Measurements from ENCODE around the gene OR6N2.

Gene OR6N2

GRCh38 chr1:158752155-158752712 is 28.8 kb downstream of the OR6N2 start:
- DNase-seq = no peak

DNA sequence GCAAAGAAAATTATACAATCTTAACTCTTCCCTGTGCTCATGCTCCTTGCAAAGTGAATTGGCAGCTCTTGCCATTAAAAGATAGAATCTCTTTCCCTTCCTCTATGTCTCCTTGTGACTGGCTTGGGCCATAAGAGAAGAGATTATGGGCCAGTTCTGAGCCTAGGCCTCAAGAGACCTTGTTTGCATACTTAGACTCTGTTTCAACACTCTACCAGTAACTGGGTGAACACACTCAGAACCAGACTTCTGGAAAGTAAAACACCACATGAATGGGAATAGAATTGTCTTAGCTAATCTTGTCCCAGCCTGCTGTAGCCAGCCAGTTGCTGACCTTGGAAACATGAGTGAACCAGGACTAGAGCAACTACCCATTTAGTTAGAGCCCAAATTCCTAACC is 45.2 kb downstream of the OR6N2 start:
- no peak for DNase-seq

GRCh38 chr1:158732524-158732923 is 48.5 kb downstream of the OR6N2 start:
- DNase-seq = no peak

- DNase-seq = no peak
Measured at GRCh38 chr1:158731707-158732106, 49.3 kb downstream of the OR6N2 start.

- no peak for DNase-seq
Measured at GRCh38 chr1:158730453-158730852, 50.6 kb downstream of the OR6N2 start.

DNA sequence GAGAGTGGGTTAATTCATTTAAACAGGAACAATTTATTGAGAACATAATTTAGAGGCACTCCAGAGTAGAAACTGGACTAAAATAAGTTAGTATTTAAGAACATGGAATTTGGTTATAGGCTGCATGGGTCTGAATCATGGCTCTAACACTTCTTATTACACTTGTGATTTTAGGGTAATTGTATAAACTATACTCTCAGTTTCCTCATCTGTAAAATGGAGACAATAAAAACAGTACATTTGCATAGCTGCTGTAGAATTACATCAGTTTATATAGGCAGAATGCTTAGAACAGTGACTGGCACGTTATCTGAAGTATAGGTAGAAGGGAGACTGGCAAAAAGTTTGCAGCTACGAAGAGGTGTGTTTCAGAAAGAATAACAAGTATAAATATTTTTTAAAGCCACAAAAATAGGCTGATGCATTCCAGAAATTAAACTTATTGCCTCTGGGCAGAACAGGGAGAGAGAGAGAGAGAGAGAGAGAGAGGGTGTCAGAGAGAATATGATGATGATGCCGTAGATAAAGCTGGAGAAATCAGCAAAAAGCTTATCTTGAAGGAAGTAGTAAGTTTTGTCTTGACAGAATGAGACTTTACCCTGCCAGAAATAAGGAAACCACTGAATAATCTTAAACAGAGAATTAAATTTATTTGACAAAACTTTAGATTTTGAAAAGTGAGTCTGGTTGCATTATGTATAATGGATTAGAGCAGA is 52.3 kb downstream of the OR6N2 start:
- no peak for DNase-seq

DNA sequence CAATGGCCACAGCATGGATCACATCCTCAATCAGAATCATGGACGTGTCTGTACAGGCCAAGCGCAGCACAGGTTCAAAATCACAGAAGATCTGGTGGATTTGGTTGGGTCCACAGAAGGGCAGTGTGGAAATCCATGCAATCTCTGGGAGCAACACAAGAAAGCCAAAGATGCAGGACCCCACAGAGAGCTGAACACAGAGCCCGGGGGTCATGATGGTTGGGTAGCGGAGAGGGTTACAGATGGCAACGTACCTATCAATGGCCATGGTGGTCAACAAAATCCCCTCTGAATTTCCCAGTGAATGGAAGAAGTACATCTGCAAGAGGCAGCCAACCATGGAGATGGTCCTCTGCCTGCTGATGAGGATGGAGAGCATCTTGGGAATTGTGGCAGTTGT is 56.6 kb downstream of the OR6N2 start:
- no peak for DNase-seq

Measured in GDM1 (cell line).